H1 (cell line): ENCODE measurements around the gene BHLHE23. TPM values are rescaled to one million over a fixed set of nuclear protein-coding genes. Genes with fewer than 3 reads are reported as not detected.
A peak's percentile ranks its signal among the peaks of the same experiment; 100 is the strongest.

Experiments used
- CTCF ChIA-PET: fragments of 300-600 bp; sonication (Branson Sonifier 250); formaldehyde crosslinking; loops from one replicate; lab custom pipeline; 2021; ENCODE audit not compliant: partially characterized antibody; lab: Charles Lee
- POLR2A ChIA-PET: fragments of 300-600 bp; sonication (Branson Sonifier 250); formaldehyde crosslinking; loops from one replicate; lab custom pipeline; 2021; ENCODE audit warnings: inconsistent platforms; ENCODE audit not compliant: partially characterized antibody; lab: Charles Lee
- DNase-seq, 2 experiments: peaks; one replicate each; pipeline versions ENCODE4 v3.0.0 to v3.0.0-alpha.2; 2010 to 2022; ENCODE audit warnings: low spot score in 2 of 2, low read depth in 1 of 2, mixed read lengths in 1 of 2
- FAIRE-seq: peaks from 2 replicates; lab custom pipeline; 2011; peaks lifted over from hg19 to GRCh38; lab: Jason Lieb, UNC
- H2AFZ ChIP-seq: 2 replicates; pipeline ENCODE4 v1.8.1; 2012; ENCODE audit warnings: low read length, inconsistent platforms
- H2AK5ac ChIP-seq: 2 replicates; pipeline ENCODE4 v1.6.1; 2013; ENCODE audit warnings: low read depth, low read length
- H2BK120ac ChIP-seq: replicated peaks from 2 replicates; pipeline ENCODE3; 2013; ENCODE audit warnings: low read depth, low read length, inconsistent platforms
- H2BK12ac ChIP-seq: 2 replicates; pipeline ENCODE4 v1.6.1; 2013; ENCODE audit warnings: low read depth, low read length
- H2BK15ac ChIP-seq: 2 replicates; pipeline ENCODE4 v1.6.1; 2013; ENCODE audit warnings: low read length
- H2BK20ac ChIP-seq: 2 replicates; pipeline ENCODE4 v1.6.1; 2013; ENCODE audit warnings: low read length
- H2BK5ac ChIP-seq: 2 replicates; pipeline ENCODE4 v1.6.1; 2013; ENCODE audit warnings: low read depth, low read length
- H3K14ac ChIP-seq: 2 replicates; pipeline ENCODE4 v1.6.1; 2013; ENCODE audit warnings: inconsistent platforms; ENCODE audit not compliant: insufficient read length
- H3K18ac ChIP-seq: 2 replicates; pipeline ENCODE4 v1.6.1; 2013; ENCODE audit warnings: low read length; ENCODE audit errors: extremely low read depth
- H3K23ac ChIP-seq: 2 replicates; pipeline ENCODE4 v1.6.1; 2013; ENCODE audit warnings: inconsistent platforms; ENCODE audit not compliant: insufficient read length
- H3K23me2 ChIP-seq: 2 replicates; pipeline ENCODE4 v1.6.1; 2013; ENCODE audit warnings: low read depth, low read length
- H3K27ac ChIP-seq: 2 replicates; pipeline ENCODE4 v1.6.1; 2011; ENCODE audit warnings: low read depth, low read length, inconsistent platforms
- H3K27me3 ChIP-seq, 4 experiments: replicated peaks in 1 of 4; 1 replicate in 1 of 4; 2 replicates in 3 of 4; pipeline versions ENCODE4 v1.6.1 to v1.8.1; 2011 to 2013; ENCODE audit warnings: low read length in 3 of 4, mild to moderate bottlenecking in 3 of 4, inconsistent platforms in 2 of 4, mixed read lengths in 2 of 4, moderate library complexity in 1 of 4; ENCODE audit not compliant: control insufficient read depth in 3 of 4, insufficient read depth in 3 of 4; ENCODE audit errors: extremely low read depth in 1 of 4
- H3K36me3 ChIP-seq, 4 experiments: 2 replicates each; pipeline versions ENCODE4 v1.6.1 to v1.8.1; 2011 to 2013; ENCODE audit warnings: mild to moderate bottlenecking in 4 of 4, low read length in 3 of 4, moderate library complexity in 2 of 4, control low read depth in 1 of 4, inconsistent platforms in 1 of 4; ENCODE audit not compliant: insufficient read depth in 4 of 4, control insufficient read depth in 2 of 4
- H3K4ac ChIP-seq: replicated peaks from 2 replicates; pipeline ENCODE3; 2013; ENCODE audit warnings: low read length, low read depth, mixed read lengths, inconsistent platforms; ENCODE audit not compliant: insufficient read length
- H3K4me1 ChIP-seq, 4 experiments: replicated peaks in 1 of 4; 1 replicate in 1 of 4; 2 replicates in 3 of 4; pipeline versions ENCODE4 v1.6.1 to v1.8.1; 2011 to 2013; ENCODE audit warnings: low read length in 3 of 4, inconsistent platforms in 2 of 4, mixed read lengths in 1 of 4; ENCODE audit not compliant: insufficient read depth in 4 of 4, control insufficient read depth in 3 of 4
- H3K4me2 ChIP-seq, 2 experiments: 2 replicates each; pipeline versions ENCODE4 v1.6.1 to v1.8.1; 2011 to 2013; ENCODE audit warnings: low read depth in 2 of 2, low read length in 2 of 2, control low read depth in 1 of 2, inconsistent platforms in 1 of 2, mild to moderate bottlenecking in 1 of 2; ENCODE audit not compliant: insufficient read depth in 1 of 2
- H3K4me3 ChIP-seq, 4 experiments: fragments of 200-600, 300-600 bp in 1 of 4; sonication (generic), shearing (Covaris generic), sonication (Bioruptor Twin) in 1 of 4; 2 replicates each; pipeline versions ENCODE4 v1.5.1 to v1.8.1; 2011 to 2016; ENCODE audit warnings: low read length in 4 of 4, low read depth in 3 of 4, control low read depth in 2 of 4, inconsistent platforms in 2 of 4, mild to moderate bottlenecking in 2 of 4, mixed read lengths in 1 of 4, moderate library complexity in 1 of 4; ENCODE audit not compliant: insufficient read depth in 2 of 4; ENCODE audit errors: extremely low read depth in 1 of 4
- H3K56ac ChIP-seq: replicated peaks from 2 replicates; pipeline ENCODE3; 2013; ENCODE audit warnings: low read depth, mild to moderate bottlenecking, mixed read lengths, low read length, inconsistent platforms; ENCODE audit not compliant: insufficient read length
- H3K79me1 ChIP-seq: 2 replicates; pipeline ENCODE4 v1.6.1; 2013; ENCODE audit warnings: low read depth, low read length, control low read depth
- H3K79me2 ChIP-seq, 2 experiments: 2 replicates each; pipeline versions ENCODE4 v1.6.1 to v1.8.1; 2012 to 2013; ENCODE audit warnings: low read length in 2 of 2, mild to moderate bottlenecking in 2 of 2, inconsistent platforms in 1 of 2; ENCODE audit not compliant: insufficient read depth in 2 of 2, control insufficient read depth in 1 of 2
- H3K9ac ChIP-seq, 4 experiments: replicated peaks in 1 of 4; 1 replicate in 1 of 4; 2 replicates in 3 of 4; pipeline versions ENCODE4 v1.6.1 to v1.8.1; 2011 to 2013; ENCODE audit warnings: low read depth in 3 of 4, low read length in 3 of 4, control low read depth in 2 of 4, mild to moderate bottlenecking in 2 of 4, moderate library complexity in 2 of 4, inconsistent platforms in 1 of 4; ENCODE audit errors: extremely low read depth in 1 of 4
- H3K9me3 ChIP-seq, 2 experiments: 2 replicates each; pipeline versions ENCODE4 v1.6.1 to v1.8.1; 2012 to 2013; ENCODE audit warnings: mild to moderate bottlenecking in 2 of 2, moderate library complexity in 2 of 2, control low read depth in 1 of 2, inconsistent platforms in 1 of 2, low read depth in 1 of 2, low read length in 1 of 2, mixed read lengths in 1 of 2; ENCODE audit not compliant: insufficient read depth in 2 of 2
- H4K20me1 ChIP-seq, 2 experiments: replicated peaks in 1 of 2; 2 replicates each; pipeline versions ENCODE3 to v1.8.1; 2011 to 2013; ENCODE audit warnings: inconsistent platforms in 2 of 2, low read length in 2 of 2, mild to moderate bottlenecking in 1 of 2; ENCODE audit not compliant: insufficient read depth in 2 of 2, control insufficient read depth in 1 of 2
- H4K5ac ChIP-seq: 2 replicates; pipeline ENCODE4 v1.6.1; 2013; ENCODE audit warnings: low read length, low read depth, mixed read lengths, inconsistent platforms; ENCODE audit not compliant: insufficient read length
- H4K8ac ChIP-seq: 2 replicates; pipeline ENCODE4 v1.8.0; 2013; ENCODE audit warnings: mild to moderate bottlenecking, moderate library complexity, low read length, inconsistent platforms; ENCODE audit not compliant: insufficient read depth; ENCODE audit errors: extremely low read depth
- H4K91ac ChIP-seq: replicated peaks from 2 replicates; pipeline ENCODE3; 2013; ENCODE audit warnings: low read length, mixed read lengths, inconsistent platforms; ENCODE audit not compliant: insufficient read length
- CTCF ChIP-seq, 3 experiments: IDR thresholded peaks; 1 replicate in 2 of 3; 2 replicates in 1 of 3; pipeline versions ENCODE4 v1.5.1 to v1.6.1; 2011; ENCODE audit warnings: low read length in 3 of 3, mild to moderate bottlenecking in 3 of 3, inconsistent platforms in 2 of 3, low read depth in 1 of 3, moderate library complexity in 1 of 3; ENCODE audit not compliant: insufficient read depth in 1 of 3; ENCODE audit errors: control extremely low read depth in 1 of 3
- PHF8 ChIP-seq: fragments of 200-600 bp; sonication (generic); conservative IDR thresholded peaks from 2 replicates; pipeline ENCODE4 v1.7.1; 2012; ENCODE audit warnings: low read depth, mild to moderate bottlenecking, inconsistent platforms, low read length, moderate library complexity
- RAD21 ChIP-seq, 2 experiments: IDR thresholded peaks in 1 of 2; conservative IDR thresholded peaks in 1 of 2; 2 replicates each; pipeline ENCODE4 v1.6.1; 2011; ENCODE audit warnings: low read depth in 2 of 2, low read length in 2 of 2, improper control_type of control experiment in 1 of 2, inconsistent platforms in 1 of 2, mild to moderate bottlenecking in 1 of 2, moderate library complexity in 1 of 2
- RBBP5 ChIP-seq: IDR thresholded peaks from 2 replicates; pipeline ENCODE4 v1.7.1; 2012; ENCODE audit warnings: low read depth, mild to moderate bottlenecking, inconsistent platforms, low read length, moderate library complexity, borderline replicate concordance
- WGBS, 2 experiments: shearing (Covaris generic) in 1 of 2; methylation state at CpG; one replicate each; pipeline versions ENCODE4 v1.1.6 to v1.1.7; 2013 to 2015; ENCODE audit warnings: low lambda C conversion rate in 2 of 2, mixed read lengths in 2 of 2, inconsistent platforms in 1 of 2, low coverage in 1 of 2, missing lambda C conversion rate in 1 of 2; ENCODE audit not compliant: insufficient replicate concordance in 2 of 2, insufficient coverage in 1 of 2, insufficient read length in 1 of 2; ENCODE audit errors: extremely low coverage in 1 of 2, missing lambda C conversion rate in 1 of 2; 5-methylcytosine and 5-hydroxymethylcytosine counted together
- polyA plus RNA-seq, 7 experiments: library from polyadenylated mRNA; depleted of rRNA in 3 of 7; stranded (reverse) in 5 of 7; unstranded in 2 of 7; fragments of >200 nt in 5 of 7; fragments of 200-250 nt in 2 of 7; gene quantifications; 1 replicate in 5 of 7; 2 replicates in 1 of 7; 4 replicates in 1 of 7; pipeline versions ENCODE4 v1.2.1 to v1.2.3, GENCODE V29; 2011 to 2013; ENCODE audit warnings: missing spikeins in 2 of 7, mixed read lengths in 2 of 7
- total RNA-seq: library from RNA; stranded (reverse); fragmentation: NEBNext Ultra II Directional; extraction: Animal tissue kit (Norgen Biotek cat#: 25700); gene quantifications from 2 replicates; pipeline ENCODE4 v1.2.1, GENCODE V29; 2021

The BHLHE23 gene
- total and polyA plus RNA-seq, 2 of the 8 experiments (the other 6 are each of a cell fraction or from before 2014, with no cell fraction given): 0.47 TPM; not detected in 1

DNA sequence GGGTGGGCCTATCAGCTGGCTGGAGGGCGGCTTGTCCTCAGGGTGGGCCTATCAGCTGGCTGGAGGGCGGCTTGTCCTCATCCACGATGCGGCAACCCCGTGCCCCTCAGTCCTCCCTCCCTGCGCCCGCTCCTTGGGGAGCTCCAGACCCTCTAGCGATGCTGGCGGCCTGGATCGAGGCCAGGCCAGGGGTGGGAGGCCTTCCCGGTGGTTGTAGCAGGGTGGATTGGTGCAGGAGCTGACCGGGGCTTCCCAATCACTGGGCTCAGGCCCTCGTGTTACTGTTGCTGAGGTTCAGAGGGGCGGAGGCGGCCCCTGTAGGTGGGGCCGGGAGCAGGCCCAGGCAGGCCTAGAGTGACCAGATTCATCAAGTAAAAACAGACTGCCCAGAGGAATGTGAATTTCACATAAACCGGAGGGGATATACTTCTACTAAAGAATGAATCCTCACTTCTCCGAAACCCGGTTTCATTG is 45.4 kb downstream of the BHLHE23 start:
- H3K9ac ChIP-seq: peak overlapping the region in 1 of 4 experiments; percentile 1; a peak in 2 of 7 replicates
- no peak overlapping the region for H2AFZ ChIP-seq
- DNase-seq (no peak), FAIRE-seq (no peak)
- H3K79me1 ChIP-seq: peaks cover 3% of the 10 kb centered on the region; the same call in 1 of the 2 replicates
- no peak overlapping the region for H2BK12ac ChIP-seq
- H3K9me3 ChIP-seq: no peaks in the 10 kb centered on the region
- no peak overlapping the region for H3K4ac ChIP-seq
- no peak overlapping the region for H2BK20ac ChIP-seq
- ChIA-PET CTCF (interaction anchor here (0.6 to 1.8 kb wide), 6 partner anchors 9 to 576 kb away, joined by 3 to 7 read pairs (median 4); partner anchors contain the start of gene PTK6), POLR2A (interaction anchor here (0.6 to 1.6 kb wide), 7 partner anchors 7 to 63 kb away, joined by 3 to 6 read pairs (median 3); partner anchors contain the start of gene GID8)
- no peak overlapping the region for H4K91ac ChIP-seq
- peak overlapping the region; percentile 80 for H4K5ac ChIP-seq
- H2BK15ac ChIP-seq: no peak overlapping the region
- H3K27ac ChIP-seq: peak overlapping the region; percentile 38; the same call in 1 of the 2 replicates
- no peak overlapping the region for H3K23ac ChIP-seq
- no peak overlapping the region; the same call in 1 of the 2 replicates for H3K18ac ChIP-seq
- peaks cover 0 to 13% (median 5%) of the 10 kb centered on the region in 4 experiments; a peak in 5 of 8 replicates for H3K36me3 ChIP-seq
- H4K8ac ChIP-seq: peak overlapping the region; percentile 85
- no peak overlapping the region for H2AK5ac ChIP-seq
- H3K79me2 ChIP-seq: no peaks in the 10 kb centered on the region
- WGBS, 2 experiments: 77% methylated on average over 14 of the region's 19 CpGs; no CpG with 5 or more reads in 1 of the 2 experiments
- TF ChIP-seq PHF8 (0 out of 2 replicates have a peak, but pooled peaks have one; percentile 29), CTCF (IDR thresholded peaks at IDR 0.05; ENCODE audit: control extremely low read depth in 1 of 3, insufficient read depth in 1 of 3, low read depth in 1 of 3, low read length in 3 of 3) (peak; percentile 14 to 24 (median 21); a peak in 3 of 4 replicates), RBBP5 (no peak), RAD21 (IDR thresholded peaks at IDR 0.05 in 1 of 2, conservative IDR thresholded peaks at IDR 0.05 in 1 of 2; ENCODE audit: low read depth in 2 of 2, low read length in 2 of 2) (peak; percentile 27 to 34; a peak in 2 of 4 replicates)
- peak overlapping the region in 1 of 4 experiments; percentile 11; a peak in 2 of 8 replicates for H3K4me3 ChIP-seq
- no peaks in the 10 kb centered on the region for H3K27me3 ChIP-seq
- no peaks in the 10 kb centered on the region for H3K23me2 ChIP-seq
- H2BK5ac ChIP-seq: no peak overlapping the region; the same call in 1 of the 2 replicates
- no peak overlapping the region for H2BK120ac ChIP-seq
- H3K56ac ChIP-seq: no peak overlapping the region
- peaks cover 0 to 18% of the 10 kb centered on the region in 2 experiments for H4K20me1 ChIP-seq
- peak overlapping the region in 1 of 2 experiments; percentile 6; a peak in 1 of 4 replicates for H3K4me2 ChIP-seq
- H3K14ac ChIP-seq: no peak overlapping the region
- peaks cover 0 to 3% (median 0%) of the 10 kb centered on the region in 4 experiments; a peak in 2 of 7 replicates for H3K4me1 ChIP-seq
